NOMO-1 (cell line): ENCODE results near the gene UQCRFS1.
"Not testable (repeated sequence)": the region's sequence is repeated elsewhere in the genome, so short reads cannot be mapped to it uniquely, and the experiment has no call there.

Experiments used
- DNase-seq, 2 experiments: peaks; one replicate each; lab custom pipeline; 2025; ENCODE audit not compliant: unreplicated experiment in 2 of 2; lab: John Stamatoyannopoulos, UW

Gene UQCRFS1

GRCh38 chr19:29215322-29215845 is 2.4 kb upstream of the UQCRFS1 start:
- DNase-seq, result no peak

GRCh38 chr19:29214411-29214810 is 1.5 kb upstream of the UQCRFS1 start:
- DNase-seq, result no peak

- peak; percentile 5 to 10 for DNase-seq
Measured at GRCh38 chr19:29212356-29212647, 649 bp downstream of the UQCRFS1 start.

- DNase-seq, result no peak
Measured at GRCh38 chr19:29211562-29212355, 1.2 kb downstream of the UQCRFS1 start.

GRCh38 chr19:29211041-29211440 is 1.9 kb downstream of the UQCRFS1 start:
- not testable (repeated sequence) for DNase-seq

- DNase-seq, result not testable (repeated sequence)
Measured at GRCh38 chr19:29210502-29210901, 2.4 kb downstream of the UQCRFS1 start.

GRCh38 chr19:29207403-29208187 is 5.4 kb downstream of the UQCRFS1 start:
- not testable (repeated sequence) for DNase-seq

- no peak for DNase-seq
Measured at GRCh38 chr19:29206453-29206852, 6.5 kb downstream of the UQCRFS1 start.

GRCh38 chr19:29202281-29202680 is 10.7 kb downstream of the UQCRFS1 start:
- no peak for DNase-seq

GRCh38 chr19:29201855-29202254 is 11.1 kb downstream of the UQCRFS1 start:
- no peak for DNase-seq

GRCh38 chr19:29194658-29195057 is 18.3 kb downstream of the UQCRFS1 start:
- DNase-seq, result no peak

GRCh38 chr19:29193155-29193554 is 19.8 kb downstream of the UQCRFS1 start:
- DNase-seq, result no peak

GRCh38 chr19:29191005-29191404 is 21.9 kb downstream of the UQCRFS1 start:
- no peak for DNase-seq

GRCh38 chr19:29189033-29189360 is 24.0 kb downstream of the UQCRFS1 start:
- DNase-seq, result no peak

- no peak for DNase-seq
Measured at GRCh38 chr19:29188289-29189032, 24.5 kb downstream of the UQCRFS1 start.

- no peak for DNase-seq
Measured at GRCh38 chr19:29187676-29188075, 25.3 kb downstream of the UQCRFS1 start.

- no peak for DNase-seq
Measured at GRCh38 chr19:29185427-29185826, 27.5 kb downstream of the UQCRFS1 start.

- DNase-seq, result no peak
Measured at GRCh38 chr19:29176981-29177754, 35.8 kb downstream of the UQCRFS1 start.

GRCh38 chr19:29173896-29174295 is 39.1 kb downstream of the UQCRFS1 start:
- DNase-seq, result no peak

GRCh38 chr19:29172302-29172701 is 40.6 kb downstream of the UQCRFS1 start:
- peak; percentile 49 to 78 for DNase-seq

GRCh38 chr19:29171525-29171924 is 41.4 kb downstream of the UQCRFS1 start:
- no peak for DNase-seq
